ENCODE data around the gene PFKFB4.

The PFKFB4 gene

GRCh38 chr3:48528754-48529153 lies 27.8 kb downstream of the PFKFB4 start:
- DNase-seq = no peak

GRCh38 chr3:48528048-48528447 lies 28.6 kb downstream of the PFKFB4 start:
- no peak for DNase-seq

- no peak for DNase-seq
Observed at GRCh38 chr3:48524970-48525369, 31.6 kb downstream of the PFKFB4 start.

GRCh38 chr3:48521635-48522034 lies 35.0 kb downstream of the PFKFB4 start:
- DNase-seq = no peak

GRCh38 chr3:48519277-48519643 lies 37.3 kb downstream of the PFKFB4 start:
- DNase-seq = no peak

GRCh38 chr3:48518638-48519276 lies 37.8 kb downstream of the PFKFB4 start:
- no peak for DNase-seq

- no peak for DNase-seq
Observed at GRCh38 chr3:48518069-48518468, 38.5 kb downstream of the PFKFB4 start.

GRCh38 chr3:48516571-48516970 lies 40.0 kb downstream of the PFKFB4 start:
- no peak for DNase-seq

GRCh38 chr3:48514431-48515227 lies 42.0 kb downstream of the PFKFB4 start:
- no peak for DNase-seq

- DNase-seq = no peak
Observed at GRCh38 chr3:48511551-48511950, 45.1 kb downstream of the PFKFB4 start.

GRCh38 chr3:48507256-48508061 lies 49.1 kb downstream of the PFKFB4 start:
- DNase-seq = peak in 1 of 2 donors; percentile 66

GRCh38 chr3:48505968-48506504 lies 50.6 kb downstream of the PFKFB4 start:
- no peak for DNase-seq

GRCh38 chr3:48505146-48505545 lies 51.5 kb downstream of the PFKFB4 start:
- DNase-seq = no peak

- DNase-seq = peak in 1 of 2 donors; percentile 25
Observed at GRCh38 chr3:48504051-48504946, 52.3 kb downstream of the PFKFB4 start, which contains the start of gene SHISA5. SHISA5 (minus strand) TSS chr3:48504174; CDS start chr3:48504094, 80 bp downstream.

- no peak for DNase-seq
Observed at GRCh38 chr3:48503401-48504050, 53.1 kb downstream of the PFKFB4 start.

- DNase-seq = no peak
Observed at GRCh38 chr3:48502728-48503168, 53.9 kb downstream of the PFKFB4 start.

GRCh38 chr3:48502121-48502520 lies 54.5 kb downstream of the PFKFB4 start:
- DNase-seq = no peak

GRCh38 chr3:48501196-48501595 lies 55.4 kb downstream of the PFKFB4 start:
- DNase-seq = no peak

- no peak for DNase-seq
Observed at GRCh38 chr3:48500656-48501055, 55.9 kb downstream of the PFKFB4 start.

- no peak for DNase-seq
Observed at GRCh38 chr3:48493203-48493501, 63.5 kb downstream of the PFKFB4 start.

GRCh38 chr3:48492461-48493202 lies 64.0 kb downstream of the PFKFB4 start:
- no peak for DNase-seq
